GM12878 (cell line): Measurements from ENCODE around the gene BMF.

ENCODE experiments used
- POLR2A ChIP-seq: IDR thresholded peaks from 2 replicates; pipeline ENCODE4 v1.6.1; 2011; ENCODE audit warnings: low read depth, mild to moderate bottlenecking, low read length
- RCOR1 ChIP-seq: conservative IDR thresholded peaks from 2 replicates; pipeline ENCODE4 v1.6.1; 2012; ENCODE audit warnings: low read depth, low read length, improper control_type of control experiment
- SREBF2 ChIP-seq: IDR thresholded peaks from 2 replicates; pipeline ENCODE4 v1.6.1; 2012; ENCODE audit warnings: mild to moderate bottlenecking, low read length
- TF ChIP-seq, protein P1 (sequence below): IDR thresholded peaks from 2 replicates; pipeline ENCODE4 v1.6.1; 2011; ENCODE audit warnings: low read depth, mild to moderate bottlenecking, low read length, moderate library complexity, borderline replicate concordance; ENCODE audit errors: extremely low read depth

DNA sequence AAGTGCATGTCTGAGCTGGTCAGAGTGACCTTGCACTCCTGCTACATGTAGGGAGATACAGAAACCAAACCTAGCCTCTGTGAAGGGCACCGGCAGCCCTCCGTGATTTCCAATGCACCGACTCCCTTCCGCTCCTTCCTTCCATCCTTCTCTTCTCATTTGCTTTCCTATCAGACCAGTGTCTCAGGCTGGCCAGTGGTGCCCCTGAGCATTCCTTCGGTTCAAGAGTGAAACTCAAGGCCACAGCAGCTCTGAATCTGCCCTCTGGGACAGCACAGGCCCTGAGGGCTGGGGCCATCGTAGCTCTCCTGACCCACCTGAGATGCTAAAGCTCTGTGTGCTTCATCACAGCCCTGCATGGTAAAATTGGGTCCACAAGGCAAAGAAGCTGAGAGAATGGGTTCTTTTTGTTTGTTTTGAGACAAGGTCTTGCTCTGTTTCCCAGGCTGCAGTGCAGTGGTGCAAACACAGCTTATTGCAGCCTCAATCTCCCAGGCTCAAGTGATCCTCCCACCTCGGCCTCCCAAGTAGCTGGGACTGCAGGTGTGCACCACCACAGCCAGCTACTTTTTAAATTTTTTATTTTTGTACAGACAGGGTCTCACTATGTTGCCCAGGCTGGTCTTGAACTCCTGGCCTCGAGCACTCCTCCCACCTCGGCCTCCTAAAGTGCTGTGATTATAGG, 2.3 kb upstream of the BMF start:
- TF ChIP-seq RCOR1 (no peak), SREBF2 (no peak), POLR2A (no peak)
- TF ChIP-seq, protein P1, sequence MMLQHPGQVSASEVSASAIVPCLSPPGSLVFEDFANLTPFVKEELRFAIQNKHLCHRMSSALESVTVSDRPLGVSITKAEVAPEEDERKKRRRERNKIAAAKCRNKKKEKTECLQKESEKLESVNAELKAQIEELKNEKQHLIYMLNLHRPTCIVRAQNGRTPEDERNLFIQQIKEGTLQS: no peak
